CD4-positive, alpha-beta memory T cell (primary cell): Measurements from ENCODE around the gene TRRAP. TPM values are rescaled to one million over a fixed set of nuclear protein-coding genes. Genes with fewer than 3 reads are reported as not detected.

Experiments
- CTCF ChIA-PET: fragments of 350-600 bp; sonication (Branson Sonifier 250); formaldehyde crosslinking; loops from one replicate; lab custom pipeline; 2021; ENCODE audit warnings: inconsistent platforms; ENCODE audit not compliant: partially characterized antibody; lab: Charles Lee
- POLR2A ChIA-PET: fragments of 350-600 bp; sonication (Branson Sonifier 250); formaldehyde crosslinking; loops from one replicate; lab custom pipeline; 2021; ENCODE audit not compliant: partially characterized antibody; lab: Charles Lee
- DNase-seq, 5 donors: peaks; one replicate each; pipeline versions ENCODE4 v3.0.0 to v3.0.0-alpha.2; 2020 to 2022; ENCODE audit warnings: mixed read lengths in 1 of 5
- H3K27ac ChIP-seq: one replicate; pipeline ENCODE4 v1.7.0; 2013; ENCODE audit warnings: low read depth, low read length
- H3K27me3 ChIP-seq: 2 replicates; pipeline ENCODE4 v1.7.0; 2013; ENCODE audit warnings: mild to moderate bottlenecking, low read length, moderate library complexity; ENCODE audit not compliant: insufficient read depth
- H3K36me3 ChIP-seq: 2 replicates; pipeline ENCODE4 v1.7.0; 2013; ENCODE audit warnings: mild to moderate bottlenecking, low read length, moderate library complexity; ENCODE audit not compliant: insufficient read depth
- H3K4me1 ChIP-seq: 2 replicates; pipeline ENCODE4 v1.7.0; 2013; ENCODE audit warnings: mild to moderate bottlenecking, low read length, moderate library complexity; ENCODE audit not compliant: insufficient read depth
- H3K4me3 ChIP-seq, 2 donors: one replicate each; pipeline ENCODE4 v1.7.0; 2013; ENCODE audit warnings: low read length in 2 of 2, mild to moderate bottlenecking in 1 of 2
- H3K9me3 ChIP-seq, 2 donors: one replicate each; pipeline ENCODE4 v1.7.0; 2013; ENCODE audit warnings: low read length in 2 of 2, control low read depth in 1 of 2; ENCODE audit not compliant: control insufficient read depth in 1 of 2
- H3K27ac Mint-ChIP-seq, 7 donors: one replicate each; pipeline ENCODE4 v1.8.0; 2020 to 2021; ENCODE audit warnings: mixed read lengths in 7 of 7, mild to moderate bottlenecking in 6 of 7, inconsistent platforms in 3 of 7, moderate library complexity in 3 of 7
- H3K27me3 Mint-ChIP-seq, 2 donors: one replicate each; pipeline ENCODE4 v1.8.0; 2020 to 2021; ENCODE audit warnings: mixed read lengths in 2 of 2
- H3K36me3 Mint-ChIP-seq, 2 donors: one replicate each; pipeline ENCODE4 v1.8.0; 2020 to 2021; ENCODE audit warnings: mixed read lengths in 2 of 2, inconsistent platforms in 1 of 2, mild to moderate bottlenecking in 1 of 2
- H3K4me1 Mint-ChIP-seq, 4 donors: one replicate each; pipeline ENCODE4 v1.8.0; 2020 to 2021; ENCODE audit warnings: mixed read lengths in 4 of 4, mild to moderate bottlenecking in 1 of 4
- H3K4me3 Mint-ChIP-seq, 8 donors: one replicate each; pipeline ENCODE4 v1.8.0; 2020 to 2021; ENCODE audit warnings: mixed read lengths in 8 of 8, mild to moderate bottlenecking in 7 of 8, moderate library complexity in 6 of 8, inconsistent platforms in 3 of 8
- H3K9me3 Mint-ChIP-seq, 8 donors: one replicate each; pipeline ENCODE4 v1.8.0; 2020 to 2021; ENCODE audit warnings: mixed read lengths in 8 of 8, mild to moderate bottlenecking in 5 of 8, inconsistent platforms in 3 of 8, moderate library complexity in 1 of 8
- intact Hi-C: fragments of 100-400 bp; cut with micrococcal nuclease; formaldehyde crosslinking; loops from one replicate; pipeline ENCODE4 v1.15.1; 2023
- microRNA-seq: library from miRNA; unstranded; fragments of <30 nt; microRNA quantifications from one replicate; pipeline ENCODE4 v1.2.0, GENCODE V29; 2021; ENCODE audit warnings: borderline replicate concordance, borderline number of aligned reads, borderline microRNAs expressed, mixed read lengths
- polyA plus RNA-seq, 2 donors: library from polyadenylated mRNA; unstranded; fragments of 300-500 nt; fragmentation: Illumina TruSeq; gene quantifications; one replicate each; pipeline ENCODE4 v1.2.3, GENCODE V29; 2021
- total RNA-seq, 2 experiments: library from RNA; stranded (reverse); gene quantifications; one replicate each; pipeline ENCODE4 v1.2.3, GENCODE V29; 2021

Gene TRRAP
- total and polyA plus RNA-seq, 4 experiments from 2014 or later = 0.42 to 89.9 (median 46.0) TPM

- Histone ChIP-seq H3K4me3 (no peak overlapping the region), H3K27me3 (no peaks in the 10 kb centered on the region), H3K36me3 (peaks cover 6% of the 10 kb centered on the region), H3K27ac (no peak overlapping the region), H3K9me3 (no peaks in the 10 kb centered on the region), H3K4me1 (no peaks in the 10 kb centered on the region)
- Mint-ChIP-seq H3K4me1 (peaks cover 7 to 21% (median 15%) of the 10 kb centered on the region in 4 donors), H3K36me3 (peaks cover 12 to 23% of the 10 kb centered on the region in 2 donors), H3K27ac (peak overlapping the region in 6 of 7 donors; percentile 13 to 70 (median 20)), H3K9me3 (no peaks in the 10 kb centered on the region), H3K4me3 (no peak overlapping the region), H3K27me3 (no peaks in the 10 kb centered on the region)
- POLR2A ChIA-PET = interaction anchor here (0.7 kb wide), 1 partner anchor 75 kb away, joined by 3 read pairs; no protein-coding TSS in a partner anchor
- DNase-seq = no peak
- CTCF ChIA-PET = interaction anchor here (1.4 kb wide), 1 partner anchor 22 kb away, joined by 4 read pairs; no protein-coding TSS in a partner anchor
- intact Hi-C loops = no loop called here
Measured at GRCh38 chr7:99061001-99061776, 182.9 kb downstream of the TRRAP start.

Small RNA genes lying within 50 kb of the gene (microRNA-seq; reads per million reads assigned to microRNA genes)
- gene MIR3609 = 10.1 reads per million, percentile 39 among the genes with 10 or more reads in this experiment

Other genes starting within 250 kb of the TRRAP start
- not detected for gene TMEM130, start 8.5 kb upstream of the TRRAP start, total RNA-seq
- not detected for gene TMEM130, start 8.5 kb upstream of the TRRAP start, polyA plus RNA-seq